ENCODE data around the gene BNIPL.

The BNIPL gene

DNA sequence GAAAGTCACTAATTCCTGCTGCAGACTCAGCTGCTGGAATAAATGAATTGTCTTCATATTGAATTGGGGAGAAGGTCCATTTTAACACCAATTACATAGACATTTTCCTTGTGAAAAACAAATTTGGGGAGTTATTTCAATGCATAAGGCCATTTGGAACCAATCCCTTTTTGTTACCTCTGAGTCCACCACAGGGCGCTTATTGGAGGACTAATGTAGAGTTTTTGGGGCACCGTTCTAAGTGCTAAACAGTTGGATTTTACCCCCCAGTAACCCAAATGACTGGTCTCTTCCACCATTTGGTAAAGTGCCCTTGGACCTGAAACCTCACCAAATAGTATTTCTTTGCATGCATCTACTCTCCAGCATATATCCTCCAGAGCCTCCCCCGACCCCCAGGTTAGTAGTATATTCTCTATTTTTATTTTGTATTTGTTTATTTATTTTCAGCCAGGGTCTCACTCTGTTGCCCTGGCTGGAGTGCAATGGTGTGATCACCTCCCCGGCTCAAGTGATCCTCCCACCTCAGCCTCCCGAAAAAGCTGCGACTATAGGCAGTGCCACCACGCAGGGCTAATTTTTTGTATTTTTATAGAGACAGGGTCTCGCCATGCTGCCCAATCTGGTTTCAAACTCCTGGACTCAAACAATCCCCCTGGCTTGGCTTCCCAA is 26.6 kb upstream of the BNIPL start:
- FAIRE-seq (no peak), DNase-seq (ENCODE audit: low spot score) (no peak)

DNA sequence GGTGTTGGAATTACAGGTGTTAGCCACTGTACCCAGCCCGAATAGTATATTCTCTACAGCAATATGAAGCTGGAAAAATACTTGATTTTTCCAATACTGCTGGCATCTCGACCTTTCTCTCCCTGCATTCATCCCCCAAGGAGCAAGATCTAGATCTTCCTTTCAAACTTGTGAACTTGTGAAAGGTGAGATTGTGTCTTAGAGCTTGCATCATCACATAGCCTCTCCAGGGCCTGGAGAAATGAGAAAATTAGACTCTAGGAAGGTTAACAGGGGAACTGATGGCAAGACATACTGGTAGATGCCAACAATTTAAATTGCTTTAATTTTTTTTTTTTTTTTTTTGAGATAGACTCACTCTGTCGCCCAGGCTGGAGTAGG is 26.1 kb upstream of the BNIPL start:
- FAIRE-seq = no peak

DNA sequence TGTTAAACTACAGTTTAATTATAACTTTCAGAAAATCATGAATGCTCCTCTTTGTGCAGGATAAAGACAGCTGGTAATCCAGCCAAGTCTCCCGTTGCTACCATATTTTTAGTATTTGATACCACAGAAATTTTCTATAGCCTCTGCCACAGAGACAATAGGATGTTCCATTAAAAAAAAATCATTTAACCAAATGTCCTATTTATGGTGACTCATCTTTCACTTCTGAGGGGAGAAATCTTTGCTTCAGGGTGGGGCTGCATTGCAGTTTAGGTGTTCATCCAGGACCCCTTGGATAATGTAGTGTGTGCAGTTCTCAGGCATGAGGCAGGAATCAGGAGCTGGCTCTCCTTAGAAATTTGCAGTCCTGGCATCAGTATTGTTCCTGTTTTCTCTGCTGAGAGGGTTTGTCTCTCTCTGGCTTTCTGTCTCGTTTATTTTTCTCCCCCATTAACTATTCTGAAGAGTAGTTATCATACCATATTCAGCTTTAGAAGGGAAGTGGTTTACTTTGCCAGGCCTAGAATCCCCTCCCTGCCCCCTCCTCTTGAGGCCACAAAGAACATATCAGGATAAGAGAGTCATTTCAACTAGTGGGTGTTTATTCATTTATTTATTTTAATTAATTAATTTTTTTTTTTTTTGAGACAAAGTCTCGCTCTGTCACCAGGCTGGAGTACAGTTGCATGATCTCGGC is 25.1 kb upstream of the BNIPL start:
- DNase-seq (ENCODE audit: low spot score) (no peak), FAIRE-seq (no peak)

More for the DNA sequence above, 26.1 kb upstream of the BNIPL start:
- no peak for DNase-seq (ENCODE audit: low spot score)

DNA sequence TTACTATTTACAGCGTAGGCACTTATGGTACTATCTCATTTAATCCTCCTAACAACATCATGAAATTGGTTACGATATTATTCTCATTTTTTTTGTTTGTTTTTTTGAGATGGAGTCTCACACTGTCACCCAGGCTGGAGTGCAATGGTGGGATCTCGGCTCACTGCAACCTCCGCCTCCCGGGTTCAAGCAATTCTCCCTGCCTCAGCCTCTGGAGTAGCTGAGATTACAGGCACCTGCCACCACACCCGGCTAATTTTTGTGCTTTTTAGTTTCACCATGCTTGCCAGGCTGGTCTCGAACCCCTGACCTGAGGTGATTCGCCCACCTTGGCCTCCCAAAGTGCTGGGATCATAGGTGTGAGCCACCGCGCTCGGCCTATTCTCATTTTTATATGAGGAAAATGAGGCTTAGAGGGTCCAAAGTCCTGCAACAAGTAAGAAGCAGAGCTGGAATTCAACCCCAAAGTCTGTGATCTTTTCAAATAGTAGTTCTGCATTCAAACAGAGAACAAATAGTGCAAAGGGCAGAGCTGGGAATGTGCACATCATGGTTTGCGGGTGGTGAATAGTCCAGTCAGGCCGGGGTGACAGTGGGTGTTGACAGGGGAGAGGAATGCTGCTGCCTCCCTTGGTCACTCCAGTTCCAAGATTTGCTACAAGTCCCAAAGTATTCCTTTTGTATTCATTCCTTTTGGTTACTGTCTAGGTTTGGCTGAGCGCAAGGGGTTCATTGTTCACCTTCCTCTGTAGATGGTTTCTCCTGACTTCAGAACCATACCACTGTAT is 23.5 kb upstream of the BNIPL start:
- no peak for FAIRE-seq
- no peak for DNase-seq (ENCODE audit: low spot score)

DNA sequence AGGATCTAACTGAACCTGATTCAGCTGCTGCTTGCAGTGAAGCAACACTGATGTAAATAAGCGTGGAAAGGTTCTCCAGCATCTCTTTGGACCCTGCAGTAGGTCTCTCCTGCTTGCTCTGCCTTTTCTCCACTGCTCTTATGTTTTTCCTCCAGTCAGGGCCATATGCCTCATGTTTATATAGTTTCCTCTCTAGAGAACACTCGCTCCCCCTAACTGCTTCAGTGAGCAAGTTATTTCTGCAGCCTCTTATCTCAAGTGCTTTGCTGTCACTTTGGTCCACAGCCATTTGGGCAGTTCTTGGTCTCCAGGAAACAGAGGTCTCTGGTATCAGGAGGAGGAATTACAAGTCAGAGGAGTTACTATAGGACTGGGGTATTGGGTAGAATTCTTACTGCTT is 22.9 kb upstream of the BNIPL start:
- DNase-seq (ENCODE audit: low spot score) (no peak), FAIRE-seq (no peak)

DNA sequence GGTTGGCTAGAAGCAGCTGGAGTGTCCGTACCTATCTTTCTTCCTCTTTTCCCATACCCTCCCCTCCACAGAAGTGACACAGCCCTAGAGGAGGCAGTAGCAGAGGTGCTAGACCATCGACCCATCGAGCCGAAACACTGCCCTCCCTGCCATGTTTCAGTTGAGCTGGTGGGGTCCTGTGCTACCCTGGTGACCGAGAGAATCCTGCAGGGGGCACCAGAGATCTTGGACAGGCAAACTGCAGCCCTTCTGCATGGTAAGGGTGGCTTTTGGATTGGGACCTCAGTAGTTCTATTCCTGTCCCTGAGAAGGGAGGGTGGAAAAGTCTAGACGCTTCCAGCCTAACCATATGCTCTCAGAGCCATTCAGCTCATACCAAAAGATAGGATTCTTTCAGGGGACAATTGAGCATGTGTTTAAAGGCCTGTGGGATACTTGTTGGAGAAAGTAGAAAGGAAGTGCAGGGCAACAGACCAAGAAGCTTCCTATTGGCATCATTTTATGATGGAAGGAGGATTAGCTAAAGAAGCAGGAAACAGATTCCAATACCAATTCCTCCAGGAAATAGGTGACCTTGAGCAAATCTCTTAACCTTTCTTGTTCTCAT is 11.7 kb upstream of the BNIPL start:
- FAIRE-seq (no peak), DNase-seq (ENCODE audit: low spot score) (peak; percentile 53)

DNA sequence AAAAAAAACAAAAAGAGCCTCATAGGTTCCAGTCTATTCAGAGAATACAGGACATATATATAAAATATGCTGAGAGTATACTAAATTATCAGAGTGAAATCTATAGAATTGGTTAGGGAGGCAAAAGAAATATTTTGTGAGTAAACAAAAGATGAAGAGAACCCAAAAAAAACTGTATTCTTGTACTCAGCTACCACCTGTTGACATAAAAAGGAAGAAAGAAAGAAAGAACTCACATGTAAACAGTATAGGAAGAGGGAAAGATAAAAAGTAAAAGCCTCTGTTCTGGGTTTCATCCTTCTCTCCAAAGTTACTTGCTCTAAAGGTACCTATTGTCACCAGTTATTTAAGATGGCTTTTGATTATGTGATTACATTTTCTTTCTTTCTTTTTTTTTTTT is 9.9 kb upstream of the BNIPL start:
- FAIRE-seq (no peak), DNase-seq (ENCODE audit: low spot score) (no peak)

DNA sequence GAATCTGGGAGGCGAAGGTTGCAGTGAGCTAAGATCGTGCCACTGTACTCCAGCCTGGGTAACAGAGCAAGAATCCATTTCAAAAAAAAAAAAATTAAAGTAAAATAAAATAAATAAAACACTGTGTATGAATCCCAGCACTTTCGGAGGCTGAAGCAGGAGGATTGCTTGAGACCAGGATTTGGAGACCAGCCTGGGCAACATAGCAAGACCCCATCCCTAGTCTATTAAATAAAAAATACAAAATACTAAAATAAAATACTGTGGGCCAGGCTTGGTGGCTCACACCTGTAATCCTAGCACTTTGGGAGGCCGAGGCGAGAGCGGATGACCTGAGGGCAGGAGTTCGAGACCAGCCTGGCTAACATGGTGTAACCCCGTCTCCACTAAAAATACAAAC is 4.2 kb upstream of the BNIPL start:
- FAIRE-seq (no peak), DNase-seq (ENCODE audit: low spot score) (no peak)

DNA sequence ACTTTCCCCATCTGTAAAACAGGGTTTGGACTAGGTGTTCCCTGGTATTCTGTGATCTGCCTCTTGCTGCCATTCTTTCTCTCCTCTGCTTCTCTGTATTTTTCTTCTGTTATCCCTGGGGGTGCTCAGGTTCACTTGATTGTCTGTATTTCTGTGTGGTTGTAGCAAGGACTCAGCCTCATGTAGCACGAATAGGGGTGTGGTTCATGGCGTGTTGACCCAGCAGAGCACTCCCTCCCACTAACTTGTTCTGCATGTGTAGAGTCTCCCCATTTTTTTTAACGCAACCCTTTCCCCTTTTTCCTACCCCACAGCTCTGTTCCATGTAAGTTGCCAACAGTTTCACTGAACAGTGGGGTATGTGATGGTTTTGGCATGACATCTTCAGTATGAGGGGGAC is 1.2 kb upstream of the BNIPL start:
- FAIRE-seq = no peak

DNA sequence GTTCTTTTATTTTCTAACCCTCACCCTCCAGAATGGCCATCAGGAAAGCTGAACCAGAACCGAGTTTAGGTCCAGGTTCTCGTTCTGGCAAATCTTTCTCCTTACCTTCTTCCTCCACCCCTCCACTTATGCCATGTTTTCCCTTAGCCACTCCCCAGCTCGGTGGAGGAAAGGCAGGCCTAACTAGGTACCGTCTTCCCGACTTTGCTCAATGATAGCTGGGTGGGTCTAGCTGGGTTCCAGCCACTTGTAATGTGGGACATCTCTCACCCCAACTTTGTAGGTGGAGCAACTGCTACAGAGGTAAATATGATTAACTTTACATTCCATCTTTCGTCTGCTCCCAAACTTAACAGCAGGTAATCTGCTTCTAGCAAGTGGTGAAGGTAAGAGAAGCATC is 646 bp downstream of the BNIPL start:
- DNase-seq (ENCODE audit: low spot score) (no peak), FAIRE-seq (no peak)

More for the DNA sequence above, 1.2 kb upstream of the BNIPL start:
- DNase-seq (ENCODE audit: low spot score) = no peak

DNA sequence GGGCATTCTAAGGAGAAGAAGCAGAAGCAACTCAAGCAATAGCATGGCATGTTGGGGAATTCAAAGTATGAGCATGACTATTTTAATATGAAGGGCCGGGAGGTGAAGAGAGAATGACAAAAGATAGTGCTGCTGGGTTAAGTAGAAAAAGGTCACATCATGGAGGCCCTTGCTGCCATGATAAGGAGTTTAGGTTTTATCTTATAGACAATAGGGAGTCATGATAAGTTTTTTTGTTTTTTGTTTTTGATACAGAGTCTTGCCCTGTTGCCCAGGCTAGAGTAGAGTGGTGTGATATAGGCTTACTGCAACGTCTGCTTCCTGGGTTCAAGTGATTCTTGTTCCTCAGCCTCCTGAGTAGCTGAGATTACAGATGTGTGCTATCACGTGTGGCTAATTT is 3.1 kb downstream of the BNIPL start:
- no peak for FAIRE-seq
- no peak for DNase-seq (ENCODE audit: low spot score)

DNA sequence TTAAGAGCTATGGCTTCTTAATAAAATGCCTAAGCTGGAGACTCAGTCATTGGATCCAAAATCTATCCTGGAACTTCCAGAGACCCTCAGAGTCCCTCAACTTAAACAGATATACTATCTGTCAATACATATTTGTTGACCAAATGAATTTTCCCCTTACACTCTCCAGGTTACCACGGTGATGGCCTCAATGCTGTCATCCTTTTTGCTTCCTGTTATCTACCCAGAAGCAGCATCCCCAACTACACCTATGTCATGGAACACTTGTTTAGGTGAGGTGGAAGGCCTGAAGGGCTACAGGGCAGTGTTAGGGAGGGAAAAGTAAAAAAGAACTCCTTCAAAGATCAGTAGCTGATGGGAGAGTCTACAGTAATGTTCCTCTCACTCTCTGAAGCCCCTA is 6.8 kb downstream of the BNIPL start:
- no peak for DNase-seq (ENCODE audit: low spot score)
- no peak for FAIRE-seq

DNA sequence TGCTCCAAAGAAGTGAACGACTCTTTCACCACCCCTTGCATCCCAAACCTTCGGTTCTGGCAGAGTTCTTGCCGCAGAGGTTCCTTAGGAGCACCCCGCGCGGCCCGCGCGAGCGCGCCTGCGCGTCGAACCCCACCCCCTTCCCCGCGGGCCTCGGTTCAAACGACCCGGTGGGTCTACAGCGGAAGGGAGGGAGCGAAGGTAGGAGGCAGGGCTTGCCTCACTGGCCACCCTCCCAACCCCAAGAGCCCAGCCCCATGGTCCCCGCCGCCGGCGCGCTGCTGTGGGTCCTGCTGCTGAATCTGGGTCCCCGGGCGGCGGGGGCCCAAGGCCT is 11.2 kb downstream of the BNIPL start, which contains the start of gene C1orf56:
Gene C1orf56, plus strand, starts transcription at position 161 of the 334 bp plus-strand sequence. Its CDS starts 97 bp downstream, at position 258.
- peak; percentile 87 for DNase-seq (ENCODE audit: low spot score)
- FAIRE-seq = no peak

DNA sequence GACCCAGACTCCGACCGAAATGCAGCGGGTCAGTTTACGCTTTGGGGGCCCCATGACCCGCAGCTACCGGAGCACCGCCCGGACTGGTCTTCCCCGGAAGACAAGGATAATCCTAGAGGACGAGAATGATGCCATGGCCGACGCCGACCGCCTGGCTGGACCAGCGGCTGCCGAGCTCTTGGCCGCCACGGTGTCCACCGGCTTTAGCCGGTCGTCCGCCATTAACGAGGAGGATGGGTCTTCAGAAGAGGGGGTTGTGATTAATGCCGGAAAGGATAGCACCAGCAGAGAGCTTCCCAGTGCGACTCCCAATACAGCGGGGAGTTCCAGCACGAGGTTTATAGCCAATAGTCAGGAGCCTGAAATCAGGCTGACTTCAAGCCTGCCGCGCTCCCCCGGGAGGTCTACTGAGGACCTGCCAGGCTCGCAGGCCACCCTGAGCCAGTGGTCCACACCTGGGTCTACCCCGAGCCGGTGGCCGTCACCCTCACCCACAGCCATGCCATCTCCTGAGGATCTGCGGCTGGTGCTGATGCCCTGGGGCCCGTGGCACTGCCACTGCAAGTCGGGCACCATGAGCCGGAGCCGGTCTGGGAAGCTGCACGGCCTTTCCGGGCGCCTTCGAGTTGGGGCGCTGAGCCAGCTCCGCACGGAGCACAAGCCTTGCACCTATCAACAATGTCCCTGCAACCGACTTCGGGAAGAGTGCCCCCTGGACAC is 11.7 kb downstream of the BNIPL start:
- peak; percentile 81 for DNase-seq (ENCODE audit: low spot score)
- FAIRE-seq = no peak

DNA sequence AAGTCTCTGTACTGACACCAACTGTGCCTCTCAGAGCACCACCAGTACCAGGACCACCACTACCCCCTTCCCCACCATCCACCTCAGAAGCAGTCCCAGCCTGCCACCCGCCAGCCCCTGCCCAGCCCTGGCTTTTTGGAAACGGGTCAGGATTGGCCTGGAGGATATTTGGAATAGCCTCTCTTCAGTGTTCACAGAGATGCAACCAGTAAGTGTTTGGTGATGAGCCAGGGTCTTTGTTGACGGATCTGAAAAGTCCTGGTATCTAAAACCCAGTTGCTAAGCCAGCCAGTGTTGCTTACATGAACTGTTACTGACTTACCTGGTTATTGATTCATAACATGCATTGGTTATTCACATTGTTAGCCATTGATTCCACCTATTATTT is 12.3 kb downstream of the BNIPL start:
- DNase-seq (ENCODE audit: low spot score) (no peak), FAIRE-seq (no peak)

DNA sequence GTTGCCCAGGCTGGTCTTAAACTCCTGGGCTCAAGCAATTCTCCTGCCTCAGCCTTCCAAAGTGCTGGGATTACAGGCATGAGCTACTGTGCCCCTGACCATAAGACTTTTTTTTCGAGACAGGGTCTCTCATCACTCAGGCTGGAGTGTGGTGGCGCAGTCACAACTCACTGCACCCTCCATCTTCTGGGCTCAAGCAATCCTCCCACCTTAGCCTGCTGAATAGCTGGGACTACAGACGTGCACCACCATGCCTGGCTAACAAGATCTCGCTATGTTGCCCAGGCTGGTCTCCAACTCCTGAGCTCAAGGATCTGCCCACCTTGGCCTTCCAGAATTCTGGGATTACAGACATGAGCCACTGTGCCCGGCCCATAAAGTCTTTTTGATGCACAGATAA is 13.1 kb downstream of the BNIPL start:
- no peak for FAIRE-seq
- no peak for DNase-seq (ENCODE audit: low spot score)

DNA sequence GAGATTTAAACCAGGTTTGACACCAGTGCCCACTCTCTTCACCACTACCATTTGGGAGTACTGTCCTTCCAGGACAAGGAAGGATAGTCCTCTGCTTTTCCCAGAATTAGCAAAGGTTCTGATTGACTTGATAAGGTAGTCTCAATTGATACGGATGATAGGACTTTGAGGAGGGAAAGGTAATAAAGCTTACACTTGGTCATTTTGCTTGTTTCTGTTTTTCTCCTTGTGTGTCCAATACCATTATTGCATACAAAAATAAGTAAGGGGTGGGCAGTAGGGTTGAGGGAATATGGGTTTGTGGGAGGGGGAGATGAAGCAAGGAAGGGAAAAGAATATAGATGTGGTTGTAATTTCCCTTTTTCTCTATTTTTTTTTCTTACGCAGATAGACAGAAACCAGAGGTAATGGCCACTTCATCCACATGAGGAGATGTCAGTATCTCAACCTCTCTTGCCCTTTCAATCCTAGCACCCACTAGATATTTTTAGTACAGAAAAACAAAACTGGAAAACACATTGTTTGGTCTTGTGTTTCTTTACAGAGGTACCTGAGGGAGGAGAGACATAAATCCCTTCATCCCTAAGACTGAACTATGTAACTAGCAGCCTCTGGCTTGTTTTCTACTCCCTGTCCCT is 13.8 kb downstream of the BNIPL start:
- FAIRE-seq = no peak
- no peak for DNase-seq (ENCODE audit: low spot score)

DNA sequence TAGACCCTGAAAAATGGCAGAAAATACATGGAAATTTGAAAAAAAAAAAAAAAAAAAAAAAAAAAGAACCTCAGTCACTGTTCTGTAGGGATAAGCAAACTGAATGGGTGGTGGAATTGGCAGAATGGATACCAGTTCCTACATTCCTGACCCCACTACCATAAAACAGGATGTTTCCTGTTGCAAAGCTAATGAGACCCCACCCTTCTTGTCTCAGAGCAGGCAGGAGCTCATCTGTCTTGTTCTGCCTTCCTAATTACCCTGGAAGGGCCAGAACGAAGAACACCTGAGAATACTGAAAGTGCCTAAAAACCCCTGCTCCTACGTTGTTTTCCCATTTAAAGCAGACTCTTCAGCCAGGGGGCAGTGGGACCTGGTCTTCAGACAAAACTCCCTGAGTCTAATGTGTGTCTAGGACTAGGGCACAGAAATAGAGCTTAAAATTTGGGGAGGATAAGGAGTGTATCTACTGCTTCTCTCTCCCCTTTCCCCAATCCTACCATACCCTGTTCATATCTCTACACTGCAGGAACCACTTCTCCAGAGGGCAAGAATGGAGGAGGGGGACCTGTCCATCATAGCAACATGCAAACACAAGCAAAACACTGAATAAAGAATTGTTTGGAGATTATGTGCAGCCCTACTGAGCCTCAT is 15.1 kb downstream of the BNIPL start:
- DNase-seq (ENCODE audit: low spot score) (no peak), FAIRE-seq (no peak)

DNA sequence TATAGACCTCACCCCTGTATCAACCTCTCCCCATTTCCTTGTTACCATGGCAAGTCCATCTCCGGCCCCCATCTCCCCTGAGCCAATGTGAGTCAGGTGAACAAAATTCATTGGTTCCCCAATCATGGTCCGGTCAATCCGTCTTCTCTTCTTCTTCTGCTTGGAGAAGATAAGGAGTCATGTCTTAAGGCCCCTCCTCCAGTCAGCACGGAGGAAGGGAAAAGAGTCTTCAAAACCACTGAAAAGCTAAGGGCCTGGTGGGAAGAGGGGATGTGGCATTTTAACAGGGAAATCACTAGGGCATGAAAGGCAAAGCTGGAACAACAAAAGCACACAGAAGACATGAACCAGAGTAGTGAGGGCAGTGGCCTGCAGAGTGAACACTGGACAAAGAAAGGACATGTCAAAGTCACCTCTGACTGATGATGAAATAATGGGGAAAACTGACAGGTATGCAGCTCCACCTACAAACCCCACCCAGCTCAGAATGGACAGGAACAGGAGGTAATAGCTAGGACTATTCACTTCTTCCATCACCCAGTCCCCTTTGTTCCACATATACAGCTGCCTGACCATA is 18.7 kb downstream of the BNIPL start:
- FAIRE-seq (no peak), DNase-seq (ENCODE audit: low spot score) (no peak)

DNA sequence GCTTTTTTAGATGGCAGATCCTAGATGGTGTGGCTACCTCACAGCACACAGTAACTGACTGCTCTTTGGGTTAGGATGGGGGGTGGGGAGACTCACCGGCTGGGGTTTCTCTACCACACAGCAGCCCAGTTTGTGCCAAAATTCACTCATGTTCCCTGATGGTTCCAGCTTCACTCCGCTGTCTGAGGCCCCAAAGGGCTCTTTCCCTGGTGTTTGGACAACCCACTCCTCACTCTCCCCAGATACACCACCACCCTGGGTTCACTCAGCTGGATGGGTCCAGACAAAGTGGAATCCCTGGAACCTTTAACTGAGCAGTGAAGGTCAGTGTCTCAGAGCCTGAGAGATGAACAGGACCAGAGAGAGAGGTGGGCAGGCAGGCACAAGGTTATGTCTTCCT is 19.2 kb downstream of the BNIPL start:
- DNase-seq (ENCODE audit: low spot score) (no peak), FAIRE-seq (no peak)

Measured in urothelium cell line (cell line).